HG02798 (cell line): ENCODE results near the gene SIPA1L2.
"Not testable (repeated sequence)": the region's sequence is repeated elsewhere in the genome, so short reads cannot be mapped to it uniquely, and the experiment has no call there.

Experiments
- ATAC-seq: cut with Tn5 transposase; IDR thresholded peaks from one replicate; pipeline ENCODE4 v1.9.1; 2021; ENCODE audit warnings: mild to moderate bottlenecking; ENCODE audit not compliant: unreplicated experiment, poor library complexity

SIPA1L2 gene

GRCh38 chr1:232621050-232621449 is 8.9 kb downstream of the SIPA1L2 start:
- ATAC-seq = no peak

GRCh38 chr1:232620356-232620969 is 9.5 kb downstream of the SIPA1L2 start:
- ATAC-seq = no peak

- no peak for ATAC-seq
These were observed 12.7 kb downstream of the SIPA1L2 start for GRCh38 chr1:232617237-232617636.

- ATAC-seq = no peak
These were observed 14.6 kb downstream of the SIPA1L2 start for GRCh38 chr1:232615306-232615800.

- no peak for ATAC-seq
These were observed 15.1 kb downstream of the SIPA1L2 start for GRCh38 chr1:232614811-232615210.

- ATAC-seq = no peak
These were observed 16.1 kb downstream of the SIPA1L2 start for GRCh38 chr1:232613752-232614381.

- ATAC-seq = not testable (repeated sequence)
These were observed 17.1 kb downstream of the SIPA1L2 start for GRCh38 chr1:232612836-232613235.

GRCh38 chr1:232611834-232612233 is 18.1 kb downstream of the SIPA1L2 start:
- no peak for ATAC-seq

- ATAC-seq = not testable (repeated sequence)
These were observed 18.8 kb downstream of the SIPA1L2 start for GRCh38 chr1:232610902-232611745.

GRCh38 chr1:232610192-232610901 is 19.6 kb downstream of the SIPA1L2 start:
- ATAC-seq = no peak

- no peak for ATAC-seq
These were observed 21.5 kb downstream of the SIPA1L2 start for GRCh38 chr1:232608427-232608826.

GRCh38 chr1:232602622-232603021 is 27.3 kb downstream of the SIPA1L2 start:
- no peak for ATAC-seq

- peak; percentile 30 for ATAC-seq
These were observed 29.3 kb downstream of the SIPA1L2 start for GRCh38 chr1:232600424-232601258.

GRCh38 chr1:232599178-232600041 is 30.5 kb downstream of the SIPA1L2 start:
- peak; percentile 47 for ATAC-seq

GRCh38 chr1:232598837-232599177 is 31.1 kb downstream of the SIPA1L2 start:
- ATAC-seq = no peak

- ATAC-seq = no peak
These were observed 31.8 kb downstream of the SIPA1L2 start for GRCh38 chr1:232598133-232598532.

- peak; percentile 55 for ATAC-seq
These were observed 32.2 kb downstream of the SIPA1L2 start for GRCh38 chr1:232597721-232598120.

- no peak for ATAC-seq
These were observed 33.1 kb downstream of the SIPA1L2 start for GRCh38 chr1:232596666-232597303.
